22Rv1 (cell line): Measurements from ENCODE around the gene GUK1.

ENCODE experiments used
- CTCF ChIP-seq: fragments of 450-650 bp; IDR thresholded peaks from 2 replicates; pipeline ENCODE4 v1.5.1; 2017; ENCODE audit warnings: mild to moderate bottlenecking
- ZFX ChIP-seq: fragments of 450-650 bp; IDR thresholded peaks from 2 replicates; pipeline ENCODE4 v1.6.1; 2017; ENCODE audit warnings: antibody characterized with exemption, borderline replicate concordance

- TF ChIP-seq CTCF: no peak
- no peak for TF ChIP-seq ZFX
These were observed 23.9 kb downstream of the GUK1 start for GRCh38 chr1:228163776-228164519.
